ENCODE data around the gene SLC4A1. TPM values are rescaled to one million over a fixed set of nuclear protein-coding genes. Genes with fewer than 3 reads are reported as not detected.

Gene SLC4A1
- total and polyA plus RNA-seq, 2 of the 13 experiments (the other 11 are each of a cell fraction or from before 2014, with no cell fraction given) = not detected

- TF ChIP-seq ZNF616 (CRISPR knock-in tag; IDR thresholded peaks at IDR 0.05; ENCODE audit: low read depth) = no peak
- TF ChIP-seq ZFP36 (IDR thresholded peaks at IDR 0.05; ENCODE audit: borderline replicate concordance, low read depth, low read length, partially characterized antibody) = no peak
- TF ChIP-seq IKZF1 (IDR thresholded peaks at IDR 0.05) = no peak
- TF ChIP-seq MAFK (conservative IDR thresholded peaks at IDR 0.05 in 1 of 2, IDR thresholded peaks at IDR 0.05 in 1 of 2; ENCODE audit: low read length in 2 of 2) = no peak
- TF ChIP-seq ZNF136 (CRISPR knock-in tag; IDR thresholded peaks at IDR 0.05; ENCODE audit: low read depth) = no peak
- TF ChIP-seq ZNF543 (CRISPR knock-in tag; IDR thresholded peaks at IDR 0.05) = no peak
- TF ChIP-seq, protein P1, sequence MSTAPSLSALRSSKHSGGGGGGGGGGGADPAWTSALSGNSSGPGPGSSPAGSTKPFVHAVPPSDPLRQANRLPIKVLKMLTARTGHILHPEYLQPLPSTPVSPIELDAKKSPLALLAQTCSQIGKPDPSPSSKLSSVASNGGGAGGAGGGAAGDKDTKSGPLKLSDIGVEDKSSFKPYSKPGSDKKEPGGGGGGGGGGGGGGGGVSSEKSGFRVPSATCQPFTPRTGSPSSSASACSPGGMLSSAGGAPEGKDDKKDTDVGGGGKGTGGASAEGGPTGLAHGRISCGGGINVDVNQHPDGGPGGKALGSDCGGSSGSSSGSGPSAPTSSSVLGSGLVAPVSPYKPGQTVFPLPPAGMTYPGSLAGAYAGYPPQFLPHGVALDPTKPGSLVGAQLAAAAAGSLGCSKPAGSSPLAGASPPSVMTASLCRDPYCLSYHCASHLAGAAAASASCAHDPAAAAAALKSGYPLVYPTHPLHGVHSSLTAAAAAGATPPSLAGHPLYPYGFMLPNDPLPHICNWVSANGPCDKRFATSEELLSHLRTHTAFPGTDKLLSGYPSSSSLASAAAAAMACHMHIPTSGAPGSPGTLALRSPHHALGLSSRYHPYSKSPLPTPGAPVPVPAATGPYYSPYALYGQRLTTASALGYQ (CRISPR knock-in tag; IDR thresholded peaks at IDR 0.05) = no peak
- TF ChIP-seq SAFB2 (CRISPR knock-in tag; IDR thresholded peaks at IDR 0.05; ENCODE audit: borderline replicate concordance, low read depth) = no peak
- TF ChIP-seq UBTF (CRISPR knock-in tag; IDR thresholded peaks at IDR 0.05) = 0 out of 2 replicates have a peak, but pooled peaks have one; percentile 23
- no peak for TF ChIP-seq PLRG1 (conservative IDR thresholded peaks at IDR 0.05)
- no peak for TF ChIP-seq MTA1 (CRISPR knock-in tag; IDR thresholded peaks at IDR 0.05; ENCODE audit: borderline replicate concordance)
- TF ChIP-seq MZF1 (CRISPR knock-in tag; IDR thresholded peaks at IDR 0.05; ENCODE audit: borderline replicate concordance) = no peak
- no peak for TF ChIP-seq MEF2D (CRISPR knock-in tag; IDR thresholded peaks at IDR 0.05)
- no peak for TF ChIP-seq MXD4 (CRISPR knock-in tag; IDR thresholded peaks at IDR 0.05)
- TF ChIP-seq SRF (IDR thresholded peaks at IDR 0.05; ENCODE audit: low read depth, low read length) = no peak
- 0 out of 2 replicates have a peak, but pooled peaks have one; percentile 38 for TF ChIP-seq KLF6 (CRISPR knock-in tag; IDR thresholded peaks at IDR 0.05)
- TF ChIP-seq HOXD1 (CRISPR knock-in tag; IDR thresholded peaks at IDR 0.05) = no peak
- no peak for TF ChIP-seq RERE (CRISPR knock-in tag; IDR thresholded peaks at IDR 0.05; ENCODE audit: low read depth)
- TF ChIP-seq ARID3A (IDR thresholded peaks at IDR 0.05; ENCODE audit: low read depth, low read length) = peak; percentile 63; the same call in 1 of the 2 replicates
Observed at GRCh38 chr17:44203731-44204440, 64.0 kb downstream of the SLC4A1 start (continued).
